ENCODE measurements around the gene JSRP1. TPM values are rescaled to one million over a fixed set of nuclear protein-coding genes. Genes with fewer than 3 reads are reported as not detected.
A peak's percentile ranks its signal among the peaks of the same experiment; 100 is the strongest.

Gene JSRP1
- total and polyA plus RNA-seq, 10 of the 15 experiments (the other 5 are each of a cell fraction or from before 2014, with no cell fraction given): 0.41 to 0.91 (median 0.49) TPM; not detected in 7

- Histone ChIP-seq H2AFZ (ENCODE audit: control insufficient read depth, low read depth, low read length) (no peak overlapping the region), H3K4me1 (ENCODE audit: control insufficient read depth, insufficient read depth, low read length) (no peaks in the 10 kb centered on the region; the same call in 1 of the 2 replicates)
- FAIRE-seq: no peak
These were observed 30.0 kb downstream of the JSRP1 start for GRCh38 chr19:2226051-2226839.

More at GRCh38 chr19:2226051-2226839, 30.0 kb downstream of the JSRP1 start:
- SMC1A ChIA-PET (ENCODE audit: uncharacterized antibody, unreplicated experiment): no interaction called here
- no TSS peak for BruUV-seq (replicated peaks)
- DNase-seq (ENCODE audit: low read depth, low spot score): no peak
- no peak overlapping the region for H3K9ac ChIP-seq (ENCODE audit: control insufficient read depth, insufficient read depth, low read length)
- in situ Hi-C loops (cut with MboI): no loop called here
- H3K79me2 ChIP-seq (ENCODE audit: control insufficient read depth, insufficient read depth, low read length): no peaks in the 10 kb centered on the region
- POLR2A ChIA-PET: interaction anchor here (0.5 kb wide), 1 partner anchor 104 kb away, joined by 3 read pairs; no protein-coding TSS in a partner anchor
- 0 out of 2 replicates have a peak, but pooled peaks have one; percentile 6 for TF ChIP-seq POLR2A (IDR thresholded peaks at IDR 0.05; ENCODE audit: low read depth, low read length)
- TF ChIP-seq YBX1 (IDR thresholded peaks at IDR 0.05): no peak
- no peak for TF ChIP-seq GATAD2B (conservative IDR thresholded peaks at IDR 0.05; ENCODE audit: low read depth)
- no peak for TF ChIP-seq FOXK2 (IDR thresholded peaks at IDR 0.05)
- no peak for TF ChIP-seq STAT1 (conservative IDR thresholded peaks at IDR 0.05)
- no peak for TF ChIP-seq ATF2 (IDR thresholded peaks at IDR 0.05; ENCODE audit: low read length)
- TF ChIP-seq ZBTB33 (IDR thresholded peaks at IDR 0.05): no peak
- no peak for TF ChIP-seq ZBTB11 (CRISPR knock-in tag; IDR thresholded peaks at IDR 0.05)
- no peak for TF ChIP-seq SKIL (IDR thresholded peaks at IDR 0.05; ENCODE audit: low read depth, poor library complexity, severe bottlenecking)
- H3K9me3 ChIP-seq (replicated peaks; ENCODE audit: control insufficient read depth, insufficient read depth, low read length): no peaks in the 10 kb centered on the region
- no peak overlapping the region for H3K27ac ChIP-seq (ENCODE audit: control insufficient read depth, insufficient read depth)
- WGBS (ENCODE audit: insufficient coverage, insufficient replicate concordance, low lambda C conversion rate, missing lambda C conversion rate): 96% methylated on average over 58 of the region's 59 CpGs
- peaks cover 0 to 43% of the 10 kb centered on the region in 2 experiments; a peak in 3 of 4 replicates for H3K36me3 ChIP-seq (ENCODE audit: control insufficient read depth in 2 of 2, insufficient read depth in 2 of 2, low read length in 1 of 2)
- no peak overlapping the region for H3K4me2 ChIP-seq (ENCODE audit: control insufficient read depth, insufficient read depth)
- intact Hi-C loops (cut with micrococcal nuclease; ENCODE audit: unreplicated experiment): no loop called here
- H3K4me3 ChIP-seq: no peak overlapping the region
- no peaks in the 10 kb centered on the region for H3K27me3 ChIP-seq (replicated peaks in 1 of 2; ENCODE audit: control insufficient read depth in 2 of 2, insufficient read depth in 2 of 2, low read length in 1 of 2)
- H4K20me1 ChIP-seq (ENCODE audit: control insufficient read depth, insufficient read depth): no peaks in the 10 kb centered on the region
- ATAC-seq: no peak
- CTCF ChIA-PET: interaction anchor here (1.1 kb wide), 1 partner anchor 52 kb away, joined by 3 read pairs; no protein-coding TSS in a partner anchor
- RAD21 ChIA-PET (ENCODE audit: unreplicated experiment): interaction anchor here (0.6 to 1.5 kb wide), 2 partner anchors 10 to 208 kb away, joined by 3 to 4 read pairs; partner anchors contain the start of gene PLEKHJ1

Data from GM12878 (cell line).